Type B pancreatic cell (in vitro differentiated cells): Measurements from ENCODE around the gene KCNK7. TPM values are rescaled to one million over a fixed set of nuclear protein-coding genes. Genes with fewer than 3 reads are reported as not detected.

Experiments used
- DNase-seq: peaks from one replicate; pipeline ENCODE4 v3.0.0; 2021; ENCODE audit warnings: mixed read lengths; ENCODE audit not compliant: unreplicated experiment; ENCODE audit errors: extremely low spot score
- H3K27ac Mint-ChIP-seq: 2 replicates; pipeline ENCODE4 v1.8.0; 2021; ENCODE audit warnings: mild to moderate bottlenecking, mixed read lengths
- H3K27me3 Mint-ChIP-seq: 2 replicates; pipeline ENCODE4 v1.8.0; 2021; ENCODE audit warnings: mixed read lengths
- H3K36me3 Mint-ChIP-seq: 2 replicates; pipeline ENCODE4 v1.8.0; 2021; ENCODE audit warnings: mixed read lengths
- H3K4me1 Mint-ChIP-seq: one replicate; pipeline ENCODE4 v1.8.0; 2021; ENCODE audit warnings: mixed read lengths; ENCODE audit not compliant: unreplicated experiment
- H3K4me3 Mint-ChIP-seq: 2 replicates; pipeline ENCODE4 v1.8.0; 2021; ENCODE audit warnings: mild to moderate bottlenecking, mixed read lengths
- H3K9me3 Mint-ChIP-seq: 2 replicates; pipeline ENCODE4 v1.8.0; 2021; ENCODE audit warnings: mixed read lengths
- CTCF ChIP-seq: fragments of 200-600 bp; sonication (generic); conservative IDR thresholded peaks from 2 replicates; pipeline ENCODE4 v1.5.0; 2021; ENCODE audit warnings: antibody characterized with exemption, mild to moderate bottlenecking
- total RNA-seq: library from RNA; stranded (reverse); gene quantifications from 2 replicates; pipeline ENCODE4 v1.2.1, GENCODE V29; 2021; ENCODE audit warnings: low replicate concordance

The KCNK7 gene
- total RNA-seq, 1 donor from 2014 or later, result 0.36 TPM

GRCh38 chr11:65577756-65578109, 17.9 kb downstream of the KCNK7 start:
- H3K4me1 Mint-ChIP-seq, result peaks cover 17% of the 10 kb centered on the region
- H3K27me3 Mint-ChIP-seq, result peaks cover 22% of the 10 kb centered on the region
- H3K9me3 Mint-ChIP-seq, result no peaks in the 10 kb centered on the region
- TF ChIP-seq CTCF, result no peak
- DNase-seq, result no peak
- H3K27ac Mint-ChIP-seq, result no peak overlapping the region
- H3K4me3 Mint-ChIP-seq, result peak overlapping the region; percentile 57
- no peaks in the 10 kb centered on the region for H3K36me3 Mint-ChIP-seq

GRCh38 chr11:65576867-65577755, 18.5 kb downstream of the KCNK7 start:
- peaks cover 19% of the 10 kb centered on the region for H3K4me1 Mint-ChIP-seq
- TF ChIP-seq CTCF, result no peak
- peak overlapping the region; percentile 59 for H3K27ac Mint-ChIP-seq
- no peaks in the 10 kb centered on the region for H3K36me3 Mint-ChIP-seq
- DNase-seq, result no peak
- peak overlapping the region; percentile 69 for H3K4me3 Mint-ChIP-seq
- peaks cover 17% of the 10 kb centered on the region for H3K27me3 Mint-ChIP-seq
- H3K9me3 Mint-ChIP-seq, result no peaks in the 10 kb centered on the region

- no peak for TF ChIP-seq CTCF
- Mint-ChIP-seq H3K4me1 (peaks cover 25% of the 10 kb centered on the region), H3K9me3 (no peaks in the 10 kb centered on the region), H3K27ac (peak overlapping the region; percentile 59), H3K27me3 (peaks cover 17% of the 10 kb centered on the region), H3K4me3 (peak overlapping the region; percentile 69), H3K36me3 (no peaks in the 10 kb centered on the region)
- no peak for DNase-seq
Observed at GRCh38 chr11:65576232-65576866, 19.3 kb downstream of the KCNK7 start.

GRCh38 chr11:65575568-65576231, 19.9 kb downstream of the KCNK7 start, which contains the start of gene EHBP1L1:
EHBP1L1 (plus strand) TSS chr11:65576053; CDS start chr11:65576303, 250 bp downstream.
- Mint-ChIP-seq H3K4me1 (peaks cover 25% of the 10 kb centered on the region), H3K4me3 (peak within 1 kb of the TSS; percentile 88), H3K27ac (peak within 1 kb of the TSS; percentile 80), H3K36me3 (no peaks in the 10 kb centered on the region), H3K27me3 (peaks cover 17% of the 10 kb centered on the region), H3K9me3 (no peaks in the 10 kb centered on the region)
- DNase-seq, result no peak
- no peak for TF ChIP-seq CTCF

GRCh38 chr11:65574811-65575567, 20.6 kb downstream of the KCNK7 start:
- H3K4me1 Mint-ChIP-seq, result peaks cover 28% of the 10 kb centered on the region
- H3K4me3 Mint-ChIP-seq, result peak overlapping the region; percentile 88
- peaks cover 17% of the 10 kb centered on the region for H3K27me3 Mint-ChIP-seq
- H3K36me3 Mint-ChIP-seq, result peaks cover 3% of the 10 kb centered on the region
- peak overlapping the region; percentile 80 for H3K27ac Mint-ChIP-seq
- TF ChIP-seq CTCF, result no peak
- DNase-seq, result no peak
- no peaks in the 10 kb centered on the region for H3K9me3 Mint-ChIP-seq
